GM18505 (cell line): ENCODE results near the gene ZNF319.

Experiments used
- ATAC-seq: cut with Tn5 transposase; IDR thresholded peaks from one replicate; pipeline ENCODE4 v1.9.1; 2021; ENCODE audit not compliant: unreplicated experiment
- POLR2A ChIP-seq: IDR thresholded peaks from 4 replicates; pipeline ENCODE4 v1.6.1; 2011; ENCODE audit warnings: borderline replicate concordance; ENCODE audit not compliant: insufficient read depth, insufficient read length; ENCODE audit errors: extremely low read depth

The ZNF319 gene

GRCh38 chr16:57960310-57960709 is 40.2 kb downstream of the ZNF319 start:
- no peak for TF ChIP-seq POLR2A
- no peak for ATAC-seq

GRCh38 chr16:57959804-57960203 is 40.7 kb downstream of the ZNF319 start:
- ATAC-seq = no peak

DNA sequence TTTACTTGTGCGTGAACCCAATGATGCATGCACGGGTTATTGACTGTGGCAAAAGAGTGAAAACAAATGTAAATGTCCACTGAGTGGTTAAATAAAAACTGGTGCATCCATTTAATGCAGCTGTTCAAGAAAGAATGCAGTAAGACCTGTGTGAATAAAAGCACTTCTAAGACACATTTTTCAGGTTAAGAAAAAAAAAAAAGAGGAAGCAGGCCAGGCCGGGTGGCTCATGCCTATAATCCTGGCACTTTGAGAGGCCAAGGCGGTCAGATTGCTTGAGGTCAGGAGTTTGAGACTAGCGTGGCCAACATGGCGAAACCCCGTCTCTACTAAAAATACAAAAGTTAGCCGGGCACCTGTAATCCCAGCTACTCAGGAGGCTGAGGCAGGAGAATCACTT is 41.4 kb downstream of the ZNF319 start:
- TF ChIP-seq POLR2A = no peak
- ATAC-seq = no peak

More at GRCh38 chr16:57959804-57960203, 40.7 kb downstream of the ZNF319 start:
- no peak for TF ChIP-seq POLR2A

GRCh38 chr16:57958544-57958943 is 41.9 kb downstream of the ZNF319 start:
- no peak for ATAC-seq
- TF ChIP-seq POLR2A = no peak

- TF ChIP-seq POLR2A = no peak
- ATAC-seq = no peak
Observed at GRCh38 chr16:57957673-57958392, 42.6 kb downstream of the ZNF319 start.

DNA sequence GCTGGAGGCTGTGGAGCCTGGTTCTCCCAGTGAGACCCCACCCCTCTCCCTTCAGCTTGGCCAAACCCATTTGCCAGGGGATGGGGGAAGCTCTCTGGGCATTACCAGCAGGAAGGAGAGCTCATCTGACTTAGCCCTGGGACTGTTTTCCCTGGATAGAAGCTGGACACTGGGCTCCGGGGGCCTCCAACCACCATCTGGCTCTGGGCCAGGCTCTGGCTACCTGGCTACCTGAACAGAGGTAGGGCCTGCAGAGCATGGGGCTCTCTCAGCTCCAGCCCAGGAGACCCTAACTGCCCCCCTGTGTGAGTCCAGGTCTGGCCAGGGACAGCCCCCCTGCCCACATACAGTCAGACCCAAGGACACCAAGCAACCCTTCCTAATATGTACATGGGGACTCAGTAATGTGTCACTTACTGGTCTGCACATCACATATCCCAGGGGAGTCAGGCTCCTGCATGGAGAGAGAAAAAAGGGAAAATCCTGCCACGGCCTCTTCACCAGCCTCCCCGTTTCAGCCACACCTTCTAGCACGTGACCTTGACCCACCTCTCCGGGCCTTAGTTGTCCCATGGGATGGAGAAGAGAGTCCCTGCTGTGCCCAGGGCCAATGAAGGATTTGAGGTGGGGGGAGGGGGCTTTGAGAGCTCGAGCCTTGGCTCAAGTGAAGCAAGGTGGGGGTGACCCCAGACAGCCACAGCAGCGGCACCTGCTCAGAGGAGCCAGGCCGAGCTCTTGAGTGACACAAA is 43.4 kb downstream of the ZNF319 start:
- TF ChIP-seq POLR2A = no peak
- no peak for ATAC-seq

DNA sequence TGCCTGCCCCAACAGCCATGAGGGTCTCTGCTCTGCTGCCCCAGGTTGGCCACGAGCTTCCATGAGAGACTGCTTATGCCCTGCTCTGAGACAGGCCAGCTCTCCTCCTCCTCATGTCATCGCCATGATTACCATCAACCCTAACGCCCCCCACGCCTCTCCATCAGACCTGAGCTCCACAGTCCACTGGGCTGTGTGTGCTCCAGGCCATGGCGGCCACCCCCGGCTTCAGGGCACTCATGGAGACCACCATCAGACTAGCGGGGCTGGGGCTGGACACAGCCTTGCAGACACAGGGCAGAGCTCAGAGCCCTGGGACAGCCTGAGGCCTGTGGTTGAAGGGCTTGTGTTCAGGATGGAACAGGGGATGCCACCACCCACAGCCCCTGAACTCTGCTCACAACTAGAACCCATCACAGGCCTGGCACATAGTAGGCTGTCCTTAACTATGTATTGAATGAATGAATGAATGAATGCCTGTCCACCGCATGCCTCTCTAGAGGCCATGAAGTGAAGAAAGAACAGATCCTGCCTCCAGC is 44.1 kb downstream of the ZNF319 start:
- ATAC-seq = no peak
- TF ChIP-seq POLR2A = no peak

- TF ChIP-seq POLR2A = no peak
- no peak for ATAC-seq
Observed at GRCh38 chr16:57955572-57956188, 44.8 kb downstream of the ZNF319 start.

- TF ChIP-seq POLR2A = no peak
- no peak for ATAC-seq
Observed at GRCh38 chr16:57953857-57954256, 46.6 kb downstream of the ZNF319 start.

GRCh38 chr16:57952909-57953308 is 47.6 kb downstream of the ZNF319 start:
- TF ChIP-seq POLR2A = no peak
- no peak for ATAC-seq

DNA sequence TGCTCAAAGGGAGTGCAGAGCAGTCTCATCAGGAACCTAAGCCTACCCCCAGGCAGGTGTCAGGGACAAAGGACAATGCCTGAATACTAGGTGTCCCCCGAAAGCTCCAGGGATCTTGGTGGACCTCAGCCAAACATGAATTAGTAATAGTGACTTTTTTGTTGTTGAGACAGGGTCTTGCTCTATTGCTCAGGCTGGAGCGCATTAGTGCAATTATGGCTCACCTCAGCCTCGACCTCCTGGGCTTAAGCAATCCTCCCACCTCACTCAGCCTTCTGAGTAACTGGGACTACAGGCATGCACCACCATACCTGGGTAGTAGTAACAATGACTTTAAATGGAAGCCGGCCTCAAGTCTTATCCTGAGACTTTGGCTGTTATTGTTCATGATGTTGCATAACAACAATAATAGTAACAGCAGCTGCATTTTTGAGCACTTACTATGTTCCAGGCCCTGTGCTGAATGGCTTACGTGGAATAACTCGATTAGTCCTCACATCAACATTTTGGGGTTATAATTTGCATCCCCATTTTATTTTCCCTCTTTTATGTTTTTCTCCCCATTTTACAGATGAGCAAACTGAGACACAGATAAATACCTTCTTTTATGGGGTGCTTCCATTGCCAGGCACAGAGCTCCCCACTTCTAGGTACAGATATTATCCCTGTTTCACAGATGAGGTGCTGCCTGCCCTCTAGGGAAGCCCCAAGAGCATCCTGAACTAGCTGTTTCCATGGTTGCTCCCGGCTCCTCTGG is 49.1 kb downstream of the ZNF319 start:
- ATAC-seq = no peak
- TF ChIP-seq POLR2A = no peak

GRCh38 chr16:57950382-57950781 is 50.1 kb downstream of the ZNF319 start:
- ATAC-seq = no peak
- TF ChIP-seq POLR2A = no peak
